HCT116 (cell line): Measurements from ENCODE around the gene GMPPA. TPM values are rescaled to one million over a fixed set of nuclear protein-coding genes. Genes with fewer than 3 reads are reported as not detected.

Source experiments
- ATAC-seq: fragments of 200-7000 bp; cut with Tn5 transposase; 2 replicates; pipeline ENCODE4 v1.9.1; 2020; ENCODE audit warnings: mild to moderate bottlenecking, moderate library complexity
- BruUV-seq: library from RNA; stranded (reverse); fragments of 400-500 nt; replicated peaks from 2 replicates; lab custom pipeline; 2021; lab: Mats Ljungman, UMichigan
- CTCF ChIA-PET: fragments of 300-600 bp; sonication (Branson Sonifier 250); formaldehyde crosslinking; loops from one replicate; lab custom pipeline; 2021; ENCODE audit warnings: antibody characterized with exemption; lab: Charles Lee
- POLR2A ChIA-PET: fragments of 300-600, 350-600 bp; sonication (Branson Sonifier 250); formaldehyde crosslinking; loops from one replicate; lab custom pipeline; 2021; ENCODE audit warnings: antibody characterized with exemption; lab: Charles Lee
- RAD21 ChIA-PET, 2 experiments: fragments of 300-600 bp; sonication (Branson Sonifier 250); formaldehyde crosslinking; loops; one replicate each; lab custom pipeline; 2023; ENCODE audit warnings: low total read pairs in 2 of 2; ENCODE audit not compliant: uncharacterized antibody in 2 of 2, unreplicated experiment in 2 of 2, low non-redundant PET in 1 of 2; lab: Charles Lee
- DNase-seq: peaks from one replicate; pipeline ENCODE4 v3.0.0-alpha.2; 2010; ENCODE audit warnings: low read depth, low spot score
- H2AFZ ChIP-seq: fragments of 200-600 bp; shearing (Covaris generic), sonication (generic); 2 replicates; pipeline ENCODE4 v1.6.1; 2017; ENCODE audit warnings: low read depth, mixed run types, mixed read lengths, antibody characterized with exemption, low read length; ENCODE audit not compliant: poor library complexity, severe bottlenecking
- H3K27ac ChIP-seq: 2 replicates; pipeline ENCODE4 v1.5.1; 2012; ENCODE audit warnings: low read depth, low read length
- H3K27me3 ChIP-seq: fragments of 200-600 bp; sonication (generic); 2 replicates; pipeline ENCODE4 v1.6.1; 2016; ENCODE audit warnings: mixed run types, low read length, mixed read lengths; ENCODE audit not compliant: insufficient read depth
- H3K36me3 ChIP-seq, 2 experiments: fragments of 200-500 bp in 1 of 2; fragments of 200-600 bp in 1 of 2; sonication (Bioruptor generic) in 1 of 2; sonication (generic) in 1 of 2; 2 replicates each; pipeline versions ENCODE4 v1.5.1 to v1.6.1; 2014 to 2016; ENCODE audit warnings: low read length in 2 of 2, inconsistent platforms in 1 of 2, mixed read lengths in 1 of 2, mixed run types in 1 of 2; ENCODE audit not compliant: insufficient read depth in 2 of 2, control insufficient read depth in 1 of 2
- H3K4me1 ChIP-seq, 2 experiments: fragments of 200-600 bp in 1 of 2; sonication (generic) in 1 of 2; 2 replicates each; pipeline versions ENCODE4 v1.5.1 to v1.6.1; 2012 to 2017; ENCODE audit warnings: low read length in 2 of 2, inconsistent platforms in 1 of 2, mild to moderate bottlenecking in 1 of 2, mixed read lengths in 1 of 2, mixed run types in 1 of 2, moderate library complexity in 1 of 2; ENCODE audit not compliant: insufficient read depth in 2 of 2, control insufficient read depth in 1 of 2
- H3K4me2 ChIP-seq: fragments of 200-600 bp; sonication (generic); 2 replicates; pipeline ENCODE4 v1.6.1; 2017; ENCODE audit warnings: mixed run types, low read length, mixed read lengths
- H3K4me3 ChIP-seq, 2 experiments: fragments of 200-600 bp in 1 of 2; sonication (generic) in 1 of 2; replicated peaks in 1 of 2; 2 replicates each; pipeline ENCODE4 v1.5.1; 2011 to 2016; ENCODE audit warnings: low read length in 2 of 2, control low read depth in 1 of 2, low read depth in 1 of 2, mild to moderate bottlenecking in 1 of 2, mixed read lengths in 1 of 2, mixed run types in 1 of 2
- H3K79me2 ChIP-seq: fragments of 200-600 bp; sonication (generic); 2 replicates; pipeline ENCODE4 v1.6.1; 2017; ENCODE audit warnings: mild to moderate bottlenecking, mixed run types, low read length, moderate library complexity, mixed read lengths; ENCODE audit not compliant: insufficient read depth
- H3K9ac ChIP-seq: fragments of 200-600 bp; sonication (generic); 2 replicates; pipeline ENCODE4 v1.6.1; 2016; ENCODE audit warnings: low read length, mixed read lengths
- H3K9me2 ChIP-seq: fragments of 200-600 bp; sonication (generic), shearing (Covaris generic); 2 replicates; pipeline ENCODE4 v1.6.1; 2017; ENCODE audit warnings: mixed run types, mild to moderate bottlenecking, moderate library complexity; ENCODE audit not compliant: insufficient read depth
- H3K9me3 ChIP-seq, 2 experiments: fragments of 200-500 bp in 1 of 2; fragments of 200-600 bp in 1 of 2; sonication (Bioruptor generic) in 1 of 2; sonication (generic) in 1 of 2; 2 replicates each; pipeline ENCODE4 v1.6.1; 2014 to 2017; ENCODE audit warnings: low read length in 2 of 2, mixed read lengths in 2 of 2, inconsistent platforms in 1 of 2, low read depth in 1 of 2, mild to moderate bottlenecking in 1 of 2, mixed run types in 1 of 2, moderate library complexity in 1 of 2; ENCODE audit not compliant: control insufficient read depth in 1 of 2, insufficient read depth in 1 of 2
- H4K20me1 ChIP-seq: fragments of 200-600 bp; sonication (generic), shearing (Covaris generic); 2 replicates; pipeline ENCODE4 v1.6.1; 2017; ENCODE audit warnings: mixed run types, mild to moderate bottlenecking, moderate library complexity; ENCODE audit not compliant: insufficient read depth
- CBX3 ChIP-seq: IDR thresholded peaks from 2 replicates; pipeline ENCODE4 v1.6.1; 2012; ENCODE audit warnings: low read depth
- CEBPB ChIP-seq: IDR thresholded peaks from 2 replicates; pipeline ENCODE4 v1.6.1; 2012; ENCODE audit warnings: low read depth
- EGR1 ChIP-seq: IDR thresholded peaks from 2 replicates; pipeline ENCODE4 v1.6.1; 2012; ENCODE audit warnings: low read depth
- EZH2 ChIP-seq: fragments of 200-600 bp; sonication (generic); IDR thresholded peaks from 2 replicates; pipeline ENCODE4 v1.6.1; 2017; ENCODE audit warnings: antibody characterized with exemption, mixed run types
- EZH2phosphoT487 ChIP-seq: fragments of 200-600 bp; IDR thresholded peaks from 2 replicates; pipeline ENCODE4 v1.6.1; 2018; ENCODE audit warnings: antibody characterized with exemption, borderline replicate concordance
- FOSL1 ChIP-seq: IDR thresholded peaks from 2 replicates; pipeline ENCODE4 v1.6.1; 2012; ENCODE audit warnings: low read depth
- JUND ChIP-seq: IDR thresholded peaks from 2 replicates; pipeline ENCODE4 v1.6.1; 2012
- POLR2A ChIP-seq: IDR thresholded peaks from 2 replicates; pipeline ENCODE4 v1.7.0; 2011; ENCODE audit warnings: borderline replicate concordance; ENCODE audit not compliant: insufficient read depth, insufficient read length; ENCODE audit errors: extremely low read depth
- POLR2AphosphoS5 ChIP-seq: IDR thresholded peaks from 2 replicates; pipeline ENCODE4 v1.6.1; 2011; ENCODE audit warnings: mild to moderate bottlenecking, low read depth, low read length, moderate library complexity
- RAD21 ChIP-seq: IDR thresholded peaks from 2 replicates; pipeline ENCODE4 v1.6.1; 2012; ENCODE audit warnings: low read depth, mild to moderate bottlenecking
- SP1 ChIP-seq: IDR thresholded peaks from 2 replicates; pipeline ENCODE4 v1.6.1; 2012; ENCODE audit warnings: low read depth
- TCF7L2 ChIP-seq: IDR thresholded peaks from 2 replicates; pipeline ENCODE4 v1.7.0; 2011; ENCODE audit warnings: borderline replicate concordance, inconsistent platforms; ENCODE audit not compliant: insufficient read depth, insufficient read length; ENCODE audit errors: extremely low read depth
- YY1 ChIP-seq: IDR thresholded peaks from 2 replicates; pipeline ENCODE4 v1.6.1; 2011; ENCODE audit warnings: low read length, low read depth, moderate library complexity, mild to moderate bottlenecking; ENCODE audit not compliant: insufficient replicate concordance; ENCODE audit errors: extremely low read depth
- ZFX ChIP-seq: fragments of 450-650 bp; IDR thresholded peaks from 2 replicates; pipeline ENCODE4 v1.6.1; 2017
- ZNF274 ChIP-seq: fragments of 200-500 bp; sonication (Bioruptor generic); IDR thresholded peaks from 2 replicates; pipeline ENCODE4 v1.6.1; 2014; ENCODE audit warnings: mild to moderate bottlenecking, low read depth, low read length, inconsistent platforms
- intact Hi-C: fragments of 100-400 bp; cut with micrococcal nuclease; formaldehyde crosslinking; loops from 2 replicates; pipeline ENCODE4 v1.10.0; 2022
- total RNA-seq: library from RNA; stranded (reverse); gene quantifications from one replicate; pipeline ENCODE4 v1.2.1, GENCODE V29; 2021; ENCODE audit not compliant: unreplicated experiment
- TF ChIP-seq, protein P1 (sequence below): IDR thresholded peaks from 2 replicates; pipeline ENCODE4 v1.6.1; 2012; ENCODE audit warnings: low read depth
- TF ChIP-seq, protein P2 (sequence below): IDR thresholded peaks from 2 replicates; pipeline ENCODE4 v1.6.1; 2012
- TF ChIP-seq, protein P3 (sequence below): IDR thresholded peaks from 2 replicates; pipeline ENCODE4 v1.6.1; 2012
- TF ChIP-seq, protein P4 (sequence below), 3 experiments: fragments of 200-600 bp in 1 of 3; sonication (generic) in 1 of 3; IDR thresholded peaks in 2 of 3; conservative IDR thresholded peaks in 1 of 3; 2 replicates each; pipeline ENCODE4 v1.5.1; 2012 to 2017; ENCODE audit warnings: low read depth in 2 of 3, low read length in 2 of 3, antibody characterized with exemption in 1 of 3, borderline replicate concordance in 1 of 3, control low read depth in 1 of 3, mild to moderate bottlenecking in 1 of 3, mixed read lengths in 1 of 3, mixed run types in 1 of 3, moderate library complexity in 1 of 3; ENCODE audit not compliant: insufficient read depth in 1 of 3

GMPPA gene
- total RNA-seq, 1 experiment from 2014 or later = 71.8 TPM

DNA sequence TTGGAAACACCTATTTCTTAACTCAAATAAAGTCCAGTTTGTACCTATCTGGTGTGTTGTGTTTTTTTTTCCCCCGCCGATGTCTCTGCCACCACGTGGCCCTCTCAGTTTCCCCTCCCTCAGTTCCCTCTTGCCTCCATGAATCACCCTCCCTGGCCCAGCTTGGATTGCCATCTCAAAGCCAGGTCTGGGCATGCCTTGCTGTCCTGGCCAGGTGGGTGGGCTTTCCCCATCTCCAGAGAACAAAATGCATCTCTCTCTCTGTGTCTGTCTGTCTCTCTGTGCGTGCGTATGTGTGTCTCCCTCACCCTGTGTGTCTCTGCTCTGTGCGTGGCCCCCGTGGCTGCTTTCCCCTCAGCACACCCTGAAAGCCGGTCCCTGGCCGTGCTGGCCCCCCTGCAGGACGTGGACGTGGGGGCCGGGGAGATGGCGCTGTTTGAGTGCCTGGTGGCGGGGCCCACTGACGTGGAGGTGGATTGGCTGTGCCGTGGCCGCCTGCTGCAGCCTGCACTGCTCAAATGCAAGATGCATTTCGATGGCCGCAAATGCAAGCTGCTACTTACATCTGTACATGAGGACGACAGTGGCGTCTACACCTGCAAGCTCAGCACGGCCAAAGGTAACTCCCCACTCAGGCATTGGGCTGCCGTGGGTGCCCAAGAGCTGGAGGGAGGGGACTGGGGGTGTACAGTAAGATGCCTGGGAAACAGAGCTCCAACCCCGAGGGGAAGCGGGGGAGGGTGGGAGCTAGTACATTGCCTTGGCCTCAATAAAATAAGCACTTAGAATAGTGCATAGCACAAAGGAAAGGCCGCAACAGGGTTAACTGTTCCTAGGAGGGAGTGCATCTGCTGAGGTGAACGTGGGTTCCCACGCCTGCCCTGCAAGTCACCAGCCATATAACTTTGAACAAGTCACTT is 31.6 kb upstream of the GMPPA start:
- POLR2A ChIA-PET = no interaction called here
- no peaks in the 10 kb centered on the region for H3K9me2 ChIP-seq
- H3K27ac ChIP-seq = no peak overlapping the region
- H3K27me3 ChIP-seq = no peaks in the 10 kb centered on the region
- H3K4me2 ChIP-seq = no peak overlapping the region
- H3K4me3 ChIP-seq = no peak overlapping the region
- ATAC-seq (0 out of 2 replicates have a peak, but pooled peaks have one; percentile 2), DNase-seq (no peak)
- RAD21 ChIA-PET = no interaction called here
- H4K20me1 ChIP-seq = no peaks in the 10 kb centered on the region
- peaks cover 3 to 10% of the 10 kb centered on the region in 2 experiments; a peak in 3 of 4 replicates for H3K36me3 ChIP-seq
- BruUV-seq = no TSS peak
- no peak overlapping the region for H2AFZ ChIP-seq
- no peaks in the 10 kb centered on the region for H3K9me3 ChIP-seq
- no peak overlapping the region for H3K9ac ChIP-seq
- H3K4me1 ChIP-seq = peaks cover 0 to 6% of the 10 kb centered on the region in 2 experiments; a peak in 2 of 4 replicates
- TF ChIP-seq EGR1 (no peak), YY1 (no peak), TCF7L2 (no peak), EZH2phosphoT487 (no peak), ZFX (no peak), ZNF274 (no peak), POLR2A (no peak), SP1 (no peak), POLR2AphosphoS5 (no peak), CBX3 (no peak), CEBPB (no peak), FOSL1 (no peak), EZH2 (no peak), RAD21 (no peak), JUND (no peak)
- TF ChIP-seq, protein P1, sequence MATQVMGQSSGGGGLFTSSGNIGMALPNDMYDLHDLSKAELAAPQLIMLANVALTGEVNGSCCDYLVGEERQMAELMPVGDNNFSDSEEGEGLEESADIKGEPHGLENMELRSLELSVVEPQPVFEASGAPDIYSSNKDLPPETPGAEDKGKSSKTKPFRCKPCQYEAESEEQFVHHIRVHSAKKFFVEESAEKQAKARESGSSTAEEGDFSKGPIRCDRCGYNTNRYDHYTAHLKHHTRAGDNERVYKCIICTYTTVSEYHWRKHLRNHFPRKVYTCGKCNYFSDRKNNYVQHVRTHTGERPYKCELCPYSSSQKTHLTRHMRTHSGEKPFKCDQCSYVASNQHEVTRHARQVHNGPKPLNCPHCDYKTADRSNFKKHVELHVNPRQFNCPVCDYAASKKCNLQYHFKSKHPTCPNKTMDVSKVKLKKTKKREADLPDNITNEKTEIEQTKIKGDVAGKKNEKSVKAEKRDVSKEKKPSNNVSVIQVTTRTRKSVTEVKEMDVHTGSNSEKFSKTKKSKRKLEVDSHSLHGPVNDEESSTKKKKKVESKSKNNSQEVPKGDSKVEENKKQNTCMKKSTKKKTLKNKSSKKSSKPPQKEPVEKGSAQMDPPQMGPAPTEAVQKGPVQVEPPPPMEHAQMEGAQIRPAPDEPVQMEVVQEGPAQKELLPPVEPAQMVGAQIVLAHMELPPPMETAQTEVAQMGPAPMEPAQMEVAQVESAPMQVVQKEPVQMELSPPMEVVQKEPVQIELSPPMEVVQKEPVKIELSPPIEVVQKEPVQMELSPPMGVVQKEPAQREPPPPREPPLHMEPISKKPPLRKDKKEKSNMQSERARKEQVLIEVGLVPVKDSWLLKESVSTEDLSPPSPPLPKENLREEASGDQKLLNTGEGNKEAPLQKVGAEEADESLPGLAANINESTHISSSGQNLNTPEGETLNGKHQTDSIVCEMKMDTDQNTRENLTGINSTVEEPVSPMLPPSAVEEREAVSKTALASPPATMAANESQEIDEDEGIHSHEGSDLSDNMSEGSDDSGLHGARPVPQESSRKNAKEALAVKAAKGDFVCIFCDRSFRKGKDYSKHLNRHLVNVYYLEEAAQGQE = no peak
- TF ChIP-seq, protein P2, sequence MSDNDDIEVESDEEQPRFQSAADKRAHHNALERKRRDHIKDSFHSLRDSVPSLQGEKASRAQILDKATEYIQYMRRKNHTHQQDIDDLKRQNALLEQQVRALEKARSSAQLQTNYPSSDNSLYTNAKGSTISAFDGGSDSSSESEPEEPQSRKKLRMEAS = no peak
- TF ChIP-seq, protein P3, sequence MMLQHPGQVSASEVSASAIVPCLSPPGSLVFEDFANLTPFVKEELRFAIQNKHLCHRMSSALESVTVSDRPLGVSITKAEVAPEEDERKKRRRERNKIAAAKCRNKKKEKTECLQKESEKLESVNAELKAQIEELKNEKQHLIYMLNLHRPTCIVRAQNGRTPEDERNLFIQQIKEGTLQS = no peak
- TF ChIP-seq, protein P4, sequence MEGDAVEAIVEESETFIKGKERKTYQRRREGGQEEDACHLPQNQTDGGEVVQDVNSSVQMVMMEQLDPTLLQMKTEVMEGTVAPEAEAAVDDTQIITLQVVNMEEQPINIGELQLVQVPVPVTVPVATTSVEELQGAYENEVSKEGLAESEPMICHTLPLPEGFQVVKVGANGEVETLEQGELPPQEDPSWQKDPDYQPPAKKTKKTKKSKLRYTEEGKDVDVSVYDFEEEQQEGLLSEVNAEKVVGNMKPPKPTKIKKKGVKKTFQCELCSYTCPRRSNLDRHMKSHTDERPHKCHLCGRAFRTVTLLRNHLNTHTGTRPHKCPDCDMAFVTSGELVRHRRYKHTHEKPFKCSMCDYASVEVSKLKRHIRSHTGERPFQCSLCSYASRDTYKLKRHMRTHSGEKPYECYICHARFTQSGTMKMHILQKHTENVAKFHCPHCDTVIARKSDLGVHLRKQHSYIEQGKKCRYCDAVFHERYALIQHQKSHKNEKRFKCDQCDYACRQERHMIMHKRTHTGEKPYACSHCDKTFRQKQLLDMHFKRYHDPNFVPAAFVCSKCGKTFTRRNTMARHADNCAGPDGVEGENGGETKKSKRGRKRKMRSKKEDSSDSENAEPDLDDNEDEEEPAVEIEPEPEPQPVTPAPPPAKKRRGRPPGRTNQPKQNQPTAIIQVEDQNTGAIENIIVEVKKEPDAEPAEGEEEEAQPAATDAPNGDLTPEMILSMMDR (IDR thresholded peaks at IDR 0.05 in 2 of 3, conservative IDR thresholded peaks at IDR 0.05 in 1 of 3; ENCODE audit: borderline replicate concordance in 1 of 3, insufficient read depth in 1 of 3, low read depth in 2 of 3, low read length in 2 of 3) = no peak
- intact Hi-C loops = no loop called here
- CTCF ChIA-PET = interaction anchor here (1.3 kb wide), 1 partner anchor 9 kb away, joined by 3 read pairs; no protein-coding TSS in a partner anchor
- H3K79me2 ChIP-seq = no peaks in the 10 kb centered on the region
